B cell (primary cell): ENCODE data around the gene PALD1. TPM values are rescaled to one million over a fixed set of nuclear protein-coding genes. Genes with fewer than 3 reads are reported as not detected.
A peak's percentile ranks its signal among the peaks of the same experiment; 100 is the strongest.

Experiments used
- ATAC-seq: fragments of 200-7000 bp; cut with Tn5 transposase; one replicate; pipeline ENCODE4 v1.10.0; 2021; ENCODE audit warnings: low read depth, mild to moderate bottlenecking, moderate number of reproducible peaks, moderate library complexity
- CTCF ChIA-PET: fragments of 350-600 bp; sonication (Branson Sonifier 250); formaldehyde crosslinking; loops from one replicate; lab custom pipeline; 2021; ENCODE audit warnings: antibody characterized with exemption, inconsistent platforms; lab: Charles Lee
- POLR2A ChIA-PET: fragments of 350-600 bp; sonication (Branson Sonifier 250); formaldehyde crosslinking; loops from one replicate; lab custom pipeline; 2021; ENCODE audit warnings: antibody characterized with exemption; lab: Charles Lee
- DNase-seq: peaks from one replicate; pipeline ENCODE4 v3.0.0; 2013
- H2AFZ ChIP-seq: 2 replicates; pipeline ENCODE4 v1.6.1; 2012; ENCODE audit warnings: mild to moderate bottlenecking, low read depth, low read length; ENCODE audit not compliant: insufficient read depth, poor library complexity, severe bottlenecking
- H3K27ac ChIP-seq, 2 donors: 1 replicate in 1 of 2; 2 replicates in 1 of 2; pipeline ENCODE4 v1.5.1; 2012 to 2013; ENCODE audit warnings: low read length in 2 of 2, mild to moderate bottlenecking in 2 of 2, moderate library complexity in 1 of 2
- H3K27me3 ChIP-seq, 4 experiments: fragments of 200-600 bp in 1 of 4; sonication (generic) in 1 of 4; replicated peaks in 1 of 4; 1 replicate in 2 of 4; 2 replicates in 2 of 4; pipeline versions ENCODE4 v1.6.1 to v1.7.0; 2013 to 2016; ENCODE audit warnings: low read length in 3 of 4, mild to moderate bottlenecking in 2 of 4, mixed read lengths in 1 of 4, moderate library complexity in 1 of 4; ENCODE audit not compliant: insufficient read depth in 4 of 4, control insufficient read depth in 3 of 4; ENCODE audit errors: control extremely low read depth in 1 of 4
- H3K36me3 ChIP-seq, 2 experiments: replicated peaks in 1 of 2; 1 replicate in 1 of 2; 2 replicates in 1 of 2; pipeline versions ENCODE4 v1.6.1 to v1.7.1; 2013; ENCODE audit warnings: low read length in 1 of 2; ENCODE audit not compliant: insufficient read depth in 2 of 2, control insufficient read depth in 1 of 2; ENCODE audit errors: control extremely low read depth in 1 of 2, extremely low read depth in 1 of 2
- H3K4me1 ChIP-seq, 2 donors: fragments of 200-600 bp in 1 of 2; sonication (generic) in 1 of 2; 1 replicate in 1 of 2; 2 replicates in 1 of 2; pipeline versions ENCODE4 v1.5.1 to v1.6.1; 2013 to 2017; ENCODE audit warnings: low read length in 2 of 2; ENCODE audit not compliant: control insufficient read depth in 2 of 2, insufficient read depth in 2 of 2
- H3K4me2 ChIP-seq: replicated peaks from 2 replicates; pipeline ENCODE3; 2012; ENCODE audit warnings: mild to moderate bottlenecking, low read depth, low read length; ENCODE audit not compliant: poor library complexity, severe bottlenecking
- H3K4me3 ChIP-seq, 5 experiments: fragments of 200-600 bp in 1 of 5; sonication (generic) in 1 of 5; 1 replicate in 3 of 5; 2 replicates in 2 of 5; pipeline versions ENCODE4 v1.5.1 to v1.7.0; 2011 to 2016; ENCODE audit warnings: low read length in 4 of 5, mild to moderate bottlenecking in 4 of 5, low read depth in 2 of 5, control low read depth in 1 of 5, moderate library complexity in 1 of 5; ENCODE audit not compliant: insufficient read depth in 1 of 5; ENCODE audit errors: control extremely low read depth in 1 of 5, extremely low read depth in 1 of 5
- H3K79me2 ChIP-seq: fragments of 200-600 bp; sonication (generic); one replicate; pipeline ENCODE4 v1.6.0; 2016; ENCODE audit warnings: low read length; ENCODE audit not compliant: control insufficient read depth, insufficient read depth
- H3K9ac ChIP-seq: fragments of 200-600 bp; sonication (generic); 2 replicates; pipeline ENCODE4 v1.6.1; 2017; ENCODE audit warnings: mild to moderate bottlenecking, low read length, moderate library complexity
- H3K9me3 ChIP-seq, 3 donors: one replicate each; pipeline versions ENCODE4 v1.6.1 to v1.7.1; 2013; ENCODE audit warnings: low read length in 2 of 3; ENCODE audit not compliant: control insufficient read depth in 2 of 3, insufficient read depth in 1 of 3; ENCODE audit errors: control extremely low read depth in 1 of 3
- H4K20me1 ChIP-seq: 2 replicates; pipeline ENCODE4 v1.6.0; 2012; ENCODE audit warnings: mild to moderate bottlenecking, low read length; ENCODE audit not compliant: insufficient read depth, control insufficient read depth, poor library complexity, severe bottlenecking
- H3K27ac Mint-ChIP-seq: one replicate; pipeline ENCODE4 v1.8.0; 2021; ENCODE audit warnings: mixed read lengths
- H3K27me3 Mint-ChIP-seq: one replicate; pipeline ENCODE4 v1.8.0; 2021; ENCODE audit warnings: mixed read lengths
- H3K4me1 Mint-ChIP-seq: one replicate; pipeline ENCODE4 v1.8.0; 2021; ENCODE audit warnings: mixed read lengths
- H3K4me3 Mint-ChIP-seq: one replicate; pipeline ENCODE4 v1.8.0; 2021; ENCODE audit warnings: mixed read lengths
- H3K9me3 Mint-ChIP-seq: one replicate; pipeline ENCODE4 v1.8.0; 2022; ENCODE audit warnings: mixed read lengths; ENCODE audit not compliant: insufficient read depth
- EZH2 ChIP-seq: IDR thresholded peaks from 2 replicates; pipeline ENCODE4 v1.6.1; 2012; ENCODE audit warnings: borderline replicate concordance, low read depth, mild to moderate bottlenecking, moderate library complexity, low read length; ENCODE audit not compliant: insufficient read depth, poor library complexity, severe bottlenecking
- WGBS: methylation state at CpG from one replicate; pipeline ENCODE4 v1.1.5; 2013; ENCODE audit warnings: missing lambda C conversion rate; ENCODE audit not compliant: insufficient coverage; 5-methylcytosine and 5-hydroxymethylcytosine counted together
- intact Hi-C: fragments of 100-400 bp; cut with micrococcal nuclease; formaldehyde crosslinking; loops from one replicate; pipeline ENCODE4 v1.10.0; 2022
- polyA plus RNA-seq: library from polyadenylated mRNA; depleted of rRNA; stranded (reverse); fragments of >200 nt; gene quantifications from 2 replicates; pipeline ENCODE4 v1.2.3, GENCODE V29; 2012
- total RNA-seq, 2 donors: library from RNA; stranded (reverse); fragments of 120-200 nt in 1 of 2; gene quantifications; 1 replicate in 1 of 2; 2 replicates in 1 of 2; pipeline versions ENCODE4 v1.2.3 to v1.2.4, GENCODE V29; 2013 to 2022
- TF ChIP-seq, protein P1 (sequence below): fragments of 200-600 bp; IDR thresholded peaks from one replicate; pipeline ENCODE4 v1.8.0; 2022; ENCODE audit warnings: antibody characterized with exemption, mild to moderate bottlenecking

The PALD1 gene
- total and polyA plus RNA-seq, 2 donors (not counting 1 experiment from before 2014, with no cell fraction given) = 2.2 to 2.8 TPM

DNA sequence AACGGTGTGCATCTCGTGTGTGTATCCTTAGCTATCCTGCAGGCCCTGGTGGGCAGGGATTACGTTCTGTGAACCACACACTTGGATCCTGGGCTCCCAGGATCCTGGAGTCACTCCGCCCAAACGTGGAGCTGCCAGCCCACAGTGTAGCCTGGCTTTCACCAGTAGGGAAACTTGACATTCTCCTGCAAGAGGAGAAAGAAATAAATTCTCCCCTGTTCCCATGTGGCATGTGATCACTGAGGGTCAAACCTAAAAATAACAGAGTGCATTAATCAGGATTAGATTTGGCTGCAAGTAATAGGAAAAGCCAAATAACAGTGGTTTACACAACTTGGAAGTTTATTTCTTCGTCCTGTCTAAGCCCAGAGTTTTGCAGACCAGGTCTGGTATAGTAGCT lies 32.3 kb downstream of the PALD1 start:
- H3K9me3 Mint-ChIP-seq = no peaks in the 10 kb centered on the region
- no peak overlapping the region for H3K27ac ChIP-seq
- H2AFZ ChIP-seq = no peak overlapping the region
- no peak for TF ChIP-seq EZH2
- TF ChIP-seq, protein P1, sequence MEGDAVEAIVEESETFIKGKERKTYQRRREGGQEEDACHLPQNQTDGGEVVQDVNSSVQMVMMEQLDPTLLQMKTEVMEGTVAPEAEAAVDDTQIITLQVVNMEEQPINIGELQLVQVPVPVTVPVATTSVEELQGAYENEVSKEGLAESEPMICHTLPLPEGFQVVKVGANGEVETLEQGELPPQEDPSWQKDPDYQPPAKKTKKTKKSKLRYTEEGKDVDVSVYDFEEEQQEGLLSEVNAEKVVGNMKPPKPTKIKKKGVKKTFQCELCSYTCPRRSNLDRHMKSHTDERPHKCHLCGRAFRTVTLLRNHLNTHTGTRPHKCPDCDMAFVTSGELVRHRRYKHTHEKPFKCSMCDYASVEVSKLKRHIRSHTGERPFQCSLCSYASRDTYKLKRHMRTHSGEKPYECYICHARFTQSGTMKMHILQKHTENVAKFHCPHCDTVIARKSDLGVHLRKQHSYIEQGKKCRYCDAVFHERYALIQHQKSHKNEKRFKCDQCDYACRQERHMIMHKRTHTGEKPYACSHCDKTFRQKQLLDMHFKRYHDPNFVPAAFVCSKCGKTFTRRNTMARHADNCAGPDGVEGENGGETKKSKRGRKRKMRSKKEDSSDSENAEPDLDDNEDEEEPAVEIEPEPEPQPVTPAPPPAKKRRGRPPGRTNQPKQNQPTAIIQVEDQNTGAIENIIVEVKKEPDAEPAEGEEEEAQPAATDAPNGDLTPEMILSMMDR = no peak
- peaks cover 28 to 30% of the 10 kb centered on the region in 2 donors for H3K4me1 ChIP-seq
- POLR2A ChIA-PET = no interaction called here
- 100% methylated on average over 6 of the region's 6 CpGs for WGBS
- H3K27ac Mint-ChIP-seq = peak overlapping the region; percentile 32
- no peaks in the 10 kb centered on the region for H3K36me3 ChIP-seq
- peaks cover 42% of the 10 kb centered on the region for H3K4me1 Mint-ChIP-seq
- H3K4me3 ChIP-seq = no peak overlapping the region
- H3K27me3 Mint-ChIP-seq = no peaks in the 10 kb centered on the region
- H3K4me2 ChIP-seq = no peak overlapping the region
- ATAC-seq = no peak
- H3K9ac ChIP-seq = no peak overlapping the region
- H4K20me1 ChIP-seq = no peaks in the 10 kb centered on the region
- H3K4me3 Mint-ChIP-seq = no peak overlapping the region
- intact Hi-C loops = loop anchor here (5.0 kb wide), 2 partner anchors 34 to 49 kb away; partner anchors contain the start of gene PALD1
- CTCF ChIA-PET = no interaction called here
- no peaks in the 10 kb centered on the region for H3K9me3 ChIP-seq
- no peak for DNase-seq
- peaks cover 17% of the 10 kb centered on the region for H3K79me2 ChIP-seq
- H3K27me3 ChIP-seq = peaks cover 0 to 5% (median 0%) of the 10 kb centered on the region in 4 experiments

DNA sequence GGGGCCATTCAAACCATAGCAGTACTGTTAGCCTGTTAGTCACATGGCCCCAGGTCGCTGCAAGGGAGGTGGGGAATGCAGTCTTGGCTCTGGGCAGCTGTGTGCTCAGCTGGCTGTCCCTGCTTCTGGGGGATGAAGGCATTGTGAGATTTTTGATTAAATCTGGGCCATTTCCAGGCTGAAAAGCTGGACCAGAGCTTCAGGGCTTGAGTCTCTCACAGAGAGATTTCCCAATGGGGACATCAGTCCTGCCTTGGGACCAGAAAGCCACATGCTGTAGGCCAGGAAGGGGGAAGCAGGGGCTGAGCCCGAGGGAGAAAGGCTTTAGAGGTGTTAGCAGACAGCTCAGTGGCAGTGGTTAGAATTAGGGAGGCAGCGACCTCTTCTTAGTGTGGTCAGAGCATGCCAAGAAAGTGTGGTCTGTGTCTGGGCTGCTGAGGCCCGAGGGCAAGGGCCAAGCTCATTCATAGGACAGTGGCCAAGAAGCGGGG lies 33.6 kb downstream of the PALD1 start:
- TF ChIP-seq, protein P1 = no peak
- TF ChIP-seq EZH2 = no peak
- no peak overlapping the region for H3K9ac ChIP-seq
- WGBS = 67% methylated on average over 5 of the region's 5 CpGs
- H3K27me3 ChIP-seq = peaks cover 0 to 5% (median 0%) of the 10 kb centered on the region in 4 experiments
- peaks cover 28 to 30% of the 10 kb centered on the region in 2 donors for H3K4me1 ChIP-seq
- peaks cover 17% of the 10 kb centered on the region for H3K79me2 ChIP-seq
- Mint-ChIP-seq H3K4me3 (no peak overlapping the region), H3K27ac (no peak overlapping the region), H3K27me3 (no peaks in the 10 kb centered on the region), H3K4me1 (peaks cover 42% of the 10 kb centered on the region), H3K9me3 (no peaks in the 10 kb centered on the region)
- no peaks in the 10 kb centered on the region for H3K36me3 ChIP-seq
- H3K4me2 ChIP-seq = no peak overlapping the region
- H3K27ac ChIP-seq = no peak overlapping the region
- no peak for ATAC-seq
- no peak overlapping the region for H2AFZ ChIP-seq
- no peaks in the 10 kb centered on the region for H3K9me3 ChIP-seq
- intact Hi-C loops = loop anchor here (5.0 kb wide), 2 partner anchors 35 to 50 kb away; partner anchors contain the start of gene PALD1
- H3K4me3 ChIP-seq = no peak overlapping the region
- H4K20me1 ChIP-seq = no peaks in the 10 kb centered on the region
- DNase-seq = no peak
- ChIA-PET CTCF (interaction anchor here (1.1 kb wide), 1 partner anchor 51 kb away, joined by 3 read pairs; no protein-coding TSS in a partner anchor), POLR2A (no interaction called here)
